CD4-positive, alpha-beta T cell treated with Interleukin-15 for 4 hours (primary cell): Measurements from ENCODE around the gene FLAD1.
"Not testable (repeated sequence)": the region's sequence is repeated elsewhere in the genome, so short reads cannot be mapped to it uniquely, and the experiment has no call there.

Experiments used
- DNase-seq: peaks from one replicate; pipeline ENCODE4 v3.0.0-alpha.2; 2020; ENCODE audit warnings: low spot score

Gene FLAD1

GRCh38 chr1:154969246-154969645 lies 13.9 kb upstream of the FLAD1 start:
- DNase-seq: no peak

- no peak for DNase-seq
Observed at GRCh38 chr1:154969860-154970452, 13.2 kb upstream of the FLAD1 start.

GRCh38 chr1:154970631-154971340 lies 12.4 kb upstream of the FLAD1 start, which contains the start of gene SHC1:
Gene SHC1 (minus strand): TSS chr1:154970747. CDS start chr1:154970526, 221 bp downstream.
- DNase-seq: peak; percentile 29

- no peak for DNase-seq
Observed at GRCh38 chr1:154971341-154971998, 11.7 kb upstream of the FLAD1 start.

- no peak for DNase-seq
Observed at GRCh38 chr1:154972213-154972516, 11.0 kb upstream of the FLAD1 start.

GRCh38 chr1:154972517-154973343 lies 10.4 kb upstream of the FLAD1 start:
- DNase-seq: no peak

GRCh38 chr1:154973344-154974101 lies 9.6 kb upstream of the FLAD1 start:
- peak; percentile 92 for DNase-seq

GRCh38 chr1:154974102-154974807 lies 8.9 kb upstream of the FLAD1 start, which contains the start of gene CKS1B:
Gene CKS1B (plus strand): TSS chr1:154974681. CDS start chr1:154974746, 65 bp downstream.
- DNase-seq: peak; percentile 99

GRCh38 chr1:154974808-154975408 lies 8.2 kb upstream of the FLAD1 start:
- peak; percentile 95 for DNase-seq

GRCh38 chr1:154975409-154976059 lies 7.6 kb upstream of the FLAD1 start:
- DNase-seq: peak; percentile 48

- DNase-seq: not testable (repeated sequence)
Observed at GRCh38 chr1:154977762-154978161, 5.4 kb upstream of the FLAD1 start.

GRCh38 chr1:154978360-154978759 lies 4.8 kb upstream of the FLAD1 start:
- no peak for DNase-seq

GRCh38 chr1:154982341-154982740 lies 803 bp upstream of the FLAD1 start:
- DNase-seq: no peak

GRCh38 chr1:154983776-154984466 lies 777 bp downstream of the FLAD1 start:
- DNase-seq: no peak

- DNase-seq: not testable (repeated sequence)
Observed at GRCh38 chr1:154986736-154987135, 3.6 kb downstream of the FLAD1 start.

GRCh38 chr1:154987326-154987725 lies 4.2 kb downstream of the FLAD1 start:
- no peak for DNase-seq

- DNase-seq: no peak
Observed at GRCh38 chr1:154988058-154988954, 5.2 kb downstream of the FLAD1 start.

- no peak for DNase-seq
Observed at GRCh38 chr1:154989195-154989860, 6.2 kb downstream of the FLAD1 start.
